HepG2 (cell line): ENCODE data around the gene SLC22A15. TPM values are rescaled to one million over a fixed set of nuclear protein-coding genes. Genes with fewer than 3 reads are reported as not detected.

Experiments
- ATAC-seq: fragments of 200-7000 bp; cut with Tn5 transposase; 3 replicates; pipeline ENCODE4 v1.9.1; 2020; ENCODE audit warnings: mild to moderate bottlenecking, moderate library complexity
- BruUV-seq: library from RNA; stranded (reverse); fragments of 400-500 nt; replicated peaks from 2 replicates; lab custom pipeline; 2021; lab: Mats Ljungman, UMichigan
- CTCF ChIA-PET: fragments of 300-600 bp; formaldehyde crosslinking; extraction: SDS; loops from one replicate; lab custom pipeline; 2021; ENCODE audit warnings: low total read pairs, inconsistent platforms, low intra/inter-chr PET ratio; lab: Yijun Ruan, JAX
- POLR2A ChIA-PET: fragments of 350-600 bp; sonication (Branson Sonifier 250); formaldehyde crosslinking; loops from one replicate; lab custom pipeline; 2020; ENCODE audit warnings: antibody characterized with exemption, inconsistent platforms; lab: Yijun Ruan, JAX
- DNase-seq: peaks from one replicate; pipeline ENCODE4 v3.0.0-alpha.2; 2015; ENCODE audit warnings: low spot score
- FAIRE-seq: peaks from 3 replicates; lab custom pipeline; 2011; peaks lifted over from hg19 to GRCh38; lab: Jason Lieb, UNC
- H2AFZ ChIP-seq: one replicate; pipeline ENCODE4 v1.6.1; 2011; ENCODE audit warnings: low read length, inconsistent platforms
- H3K27ac ChIP-seq: fragments of 300-600 bp; 3 replicates; pipeline ENCODE4 v1.8.0; 2011; ENCODE audit warnings: mixed run types, mild to moderate bottlenecking, mixed read lengths, low read length, inconsistent platforms; ENCODE audit not compliant: insufficient read depth; ENCODE audit errors: extremely low read length
- H3K27me3 ChIP-seq, 2 experiments: fragments of 200-600 bp in 1 of 2; 2 replicates in 1 of 2; 3 replicates in 1 of 2; pipeline versions ENCODE4 v1.6.0 to v1.8.0; 2011; ENCODE audit warnings: low read length in 2 of 2, mild to moderate bottlenecking in 2 of 2, moderate library complexity in 2 of 2, inconsistent platforms in 1 of 2; ENCODE audit not compliant: insufficient read depth in 2 of 2, control insufficient read depth in 1 of 2
- H3K36me3 ChIP-seq, 2 experiments: fragments of 200-600 bp in 1 of 2; replicated peaks in 1 of 2; 2 replicates in 1 of 2; 3 replicates in 1 of 2; pipeline versions ENCODE4 v1.5.1 to v1.8.0; 2011; ENCODE audit warnings: low read length in 2 of 2, inconsistent platforms in 1 of 2; ENCODE audit not compliant: insufficient read depth in 2 of 2, control insufficient read depth in 1 of 2
- H3K4me1 ChIP-seq: 2 replicates; pipeline ENCODE4 v1.5.1; 2012; ENCODE audit warnings: low read length, inconsistent platforms; ENCODE audit not compliant: insufficient read depth
- H3K4me2 ChIP-seq: 2 replicates; pipeline ENCODE4 v1.6.0; 2011; ENCODE audit warnings: low read depth, low read length, inconsistent platforms
- H3K4me3 ChIP-seq, 3 experiments: fragments of 200-600 bp in 1 of 3; sonication (generic), shearing (Covaris generic) in 1 of 3; replicated peaks in 1 of 3; 2 replicates each; pipeline ENCODE4 v1.5.1; 2011 to 2016; ENCODE audit warnings: low read length in 3 of 3, inconsistent platforms in 2 of 3, low read depth in 2 of 3, mild to moderate bottlenecking in 2 of 3, control low read depth in 1 of 3, mixed read lengths in 1 of 3; ENCODE audit not compliant: insufficient read depth in 1 of 3
- H3K79me2 ChIP-seq: one replicate; pipeline ENCODE4 v1.6.1; 2011; ENCODE audit warnings: low read length, inconsistent platforms; ENCODE audit not compliant: insufficient read depth
- H3K9ac ChIP-seq: 2 replicates; pipeline ENCODE4 v1.6.0; 2011; ENCODE audit warnings: mild to moderate bottlenecking, low read depth, low read length, inconsistent platforms; ENCODE audit not compliant: insufficient read depth
- H3K9me3 ChIP-seq: 2 replicates; pipeline ENCODE4 v1.5.1; 2012; ENCODE audit warnings: mild to moderate bottlenecking, low read length
- H4K20me1 ChIP-seq: 2 replicates; pipeline ENCODE4 v1.6.0; 2011; ENCODE audit warnings: inconsistent platforms, mild to moderate bottlenecking, low read length, moderate library complexity; ENCODE audit not compliant: insufficient read depth
- ARHGAP35 ChIP-seq: sonication (generic); formaldehyde crosslinking; IDR thresholded peaks from 2 replicates; pipeline ENCODE4 v1.9.0; 2022; ENCODE audit warnings: mild to moderate bottlenecking, inconsistent platforms, moderate library complexity, missing genetic modification reagents, borderline replicate concordance
- ASH2L ChIP-seq: fragments of 300-600, 200-600 bp; sonication (generic); IDR thresholded peaks from 2 replicates; pipeline ENCODE4 v1.7.0; 2017; ENCODE audit warnings: low read depth, mild to moderate bottlenecking, moderate library complexity, mixed read lengths, low read length; ENCODE audit not compliant: insufficient read length
- CREB1 ChIP-seq, 2 experiments: fragments of 450-650 bp in 1 of 2; IDR thresholded peaks; 2 replicates each; pipeline ENCODE4 v1.6.1; 2016 to 2017; ENCODE audit warnings: control low read depth in 1 of 2, mild to moderate bottlenecking in 1 of 2, missing compliant biosample characterization in 1 of 2, missing genetic modification characterization in 1 of 2
- ELF4 ChIP-seq: sonication (generic); formaldehyde crosslinking; IDR thresholded peaks from 2 replicates; pipeline ENCODE4 v1.5.0; 2020; ENCODE audit warnings: missing genetic modification reagents, mild to moderate bottlenecking, moderate library complexity, borderline replicate concordance
- MZF1 ChIP-seq: sonication (generic); formaldehyde crosslinking; IDR thresholded peaks from 2 replicates; pipeline ENCODE4 v1.8.1; 2023; ENCODE audit warnings: mild to moderate bottlenecking, missing genetic modification reagents, borderline replicate concordance
- NR2F1 ChIP-seq, 2 experiments: fragments of 450-650 bp in 1 of 2; formaldehyde crosslinking in 1 of 2; IDR thresholded peaks; 2 replicates each; pipeline versions ENCODE4 v1.5.0 to v1.6.1; 2016 to 2020; ENCODE audit warnings: mild to moderate bottlenecking in 1 of 2, missing compliant biosample characterization in 1 of 2, missing genetic modification reagents in 1 of 2, moderate library complexity in 1 of 2
- PITX1 ChIP-seq: sonication (generic); formaldehyde crosslinking; IDR thresholded peaks from 2 replicates; pipeline ENCODE4 v1.5.1; 2020; ENCODE audit warnings: mild to moderate bottlenecking, missing genetic modification reagents
- RFX1 ChIP-seq: fragments of 450-650 bp; IDR thresholded peaks from 2 replicates; pipeline ENCODE4 v1.6.1; 2017
- SUZ12 ChIP-seq: fragments of 150-350 bp; IDR thresholded peaks from 2 replicates; pipeline ENCODE4 v1.6.1; 2014; ENCODE audit warnings: low read depth, low read length
- ZFX ChIP-seq: sonication (generic); formaldehyde crosslinking; IDR thresholded peaks from 2 replicates; pipeline ENCODE4 v1.4.0; 2020; ENCODE audit warnings: mild to moderate bottlenecking, low read depth, missing genetic modification reagents, moderate library complexity
- ZKSCAN8 ChIP-seq: IDR thresholded peaks from 2 replicates; pipeline ENCODE4 v1.6.1; 2016; ENCODE audit warnings: borderline replicate concordance, missing genetic modification reagents, missing compliant biosample characterization
- ZNF253 ChIP-seq: sonication (generic); formaldehyde crosslinking; IDR thresholded peaks from 2 replicates; pipeline ENCODE4 v1.8.0; 2022; ENCODE audit warnings: mild to moderate bottlenecking, missing genetic modification reagents, borderline replicate concordance
- ZNF274 ChIP-seq: sonication (generic); formaldehyde crosslinking; IDR thresholded peaks from 2 replicates; pipeline ENCODE4 v1.5.1; 2020; ENCODE audit warnings: mild to moderate bottlenecking, missing genetic modification reagents
- ZNF337 ChIP-seq: sonication (generic); formaldehyde crosslinking; IDR thresholded peaks from 2 replicates; pipeline ENCODE4 v1.5.1; 2020; ENCODE audit warnings: missing genetic modification reagents, low read depth, mild to moderate bottlenecking, borderline replicate concordance
- WGBS: methylation state at CpG from one replicate; pipeline ENCODE4 v1.1.6; 2017; ENCODE audit warnings: low lambda C conversion rate; 5-methylcytosine and 5-hydroxymethylcytosine counted together
- in situ Hi-C: cut with HindIII; loops from 2 replicates; pipeline ENCODE4 v1.10.0; 2017; ENCODE audit warnings: low pct_unique_long_range_greater_than_20kb; ENCODE audit not compliant: extremely low pct_ligation_motif_present
- intact Hi-C: fragments of 100-400 bp; cut with micrococcal nuclease; formaldehyde crosslinking; loops from one replicate; pipeline ENCODE4 v1.10.0; 2022; ENCODE audit not compliant: unreplicated experiment
- polyA plus RNA-seq, 8 experiments: library from polyadenylated mRNA; depleted of rRNA in 3 of 8; stranded (reverse) in 7 of 8; unstranded in 1 of 8; fragments of >200 nt; fragmentation: Illumina TruSeq in 4 of 8; extraction: Trizol in 4 of 8; gene quantifications; 2 replicates each; pipeline versions ENCODE4 v1.2.1 to v1.2.3, GENCODE V29; 2011 to 2016; ENCODE audit warnings: low read depth in 4 of 8, missing spikeins in 1 of 8, mixed read lengths in 1 of 8; ENCODE audit not compliant: insufficient read depth in 1 of 8
- total RNA-seq, 5 experiments: library from RNA; depleted of rRNA; stranded (reverse); fragments of >200 nt; fragmentation: Illumina TruSeq; extraction: Trizol; gene quantifications; 2 replicates each; pipeline ENCODE4 v1.2.3, GENCODE V29; 2016; ENCODE audit warnings: low read depth in 1 of 5

The SLC22A15 gene
- total and polyA plus RNA-seq, 2 of the 13 experiments (the other 11 are each of a cell fraction or from before 2014, with no cell fraction given): 0.24 to 1.7 TPM

GRCh38 chr1:115955228-115955627, 21.1 kb upstream of the SLC22A15 start (continued):
- TF ChIP-seq ARHGAP35 (CRISPR knock-in tag): no peak
- no peak for TF ChIP-seq SUZ12
- no peak for TF ChIP-seq ZNF274
- no peak for TF ChIP-seq ASH2L
- no peak for TF ChIP-seq ZFX (CRISPR knock-in tag)
- TF ChIP-seq CREB1 (IDR thresholded peaks at IDR 0.05): no peak
- no peak for TF ChIP-seq CREB1 (CRISPR knock-in tag; IDR thresholded peaks at IDR 0.05)
- TF ChIP-seq NR2F1 (CRISPR knock-in tag; IDR thresholded peaks at IDR 0.05): no peak
- no peak for TF ChIP-seq MZF1 (CRISPR knock-in tag)
- TF ChIP-seq RFX1: no peak
- no peak for TF ChIP-seq ZNF253 (CRISPR knock-in tag)
- no peak for TF ChIP-seq ZKSCAN8 (CRISPR knock-in tag)
- TF ChIP-seq ZNF337 (CRISPR knock-in tag): no peak
- TF ChIP-seq ELF4 (CRISPR knock-in tag): no peak

- FAIRE-seq: no peak
- Histone ChIP-seq H3K4me1 (no peaks in the 10 kb centered on the region), H3K36me3 (no peaks in the 10 kb centered on the region), H4K20me1 (no peaks in the 10 kb centered on the region), H3K27me3 (no peaks in the 10 kb centered on the region), H2AFZ (no peak overlapping the region), H3K79me2 (no peaks in the 10 kb centered on the region), H3K27ac (no peak overlapping the region), H3K4me3 (no peak overlapping the region), H3K9ac (no peak overlapping the region), H3K4me2 (no peak overlapping the region), H3K9me3 (no peaks in the 10 kb centered on the region)
- WGBS: 23% methylated on average over 2 of the region's 2 CpGs
- TF ChIP-seq PITX1 (CRISPR knock-in tag): no peak
- no TSS peak for BruUV-seq
- no peak for DNase-seq
- intact Hi-C loops (no loop called here), in situ Hi-C loops (no loop called here)
- ChIA-PET POLR2A (no interaction called here), CTCF (no interaction called here)
- no peak for ATAC-seq
These were observed 17.4 kb upstream of the SLC22A15 start for GRCh38 chr1:115958866-115959265.
